GM21576 (cell line): ENCODE data around the gene ADAMTSL2.
"Not testable (repeated sequence)": the region's sequence is repeated elsewhere in the genome, so short reads cannot be mapped to it uniquely, and the experiment has no call there.

Experiments used
- ATAC-seq: cut with Tn5 transposase; IDR thresholded peaks from one replicate; pipeline ENCODE4 v1.9.1; 2021; ENCODE audit warnings: mild to moderate bottlenecking, moderate library complexity; ENCODE audit not compliant: unreplicated experiment

Gene ADAMTSL2

DNA sequence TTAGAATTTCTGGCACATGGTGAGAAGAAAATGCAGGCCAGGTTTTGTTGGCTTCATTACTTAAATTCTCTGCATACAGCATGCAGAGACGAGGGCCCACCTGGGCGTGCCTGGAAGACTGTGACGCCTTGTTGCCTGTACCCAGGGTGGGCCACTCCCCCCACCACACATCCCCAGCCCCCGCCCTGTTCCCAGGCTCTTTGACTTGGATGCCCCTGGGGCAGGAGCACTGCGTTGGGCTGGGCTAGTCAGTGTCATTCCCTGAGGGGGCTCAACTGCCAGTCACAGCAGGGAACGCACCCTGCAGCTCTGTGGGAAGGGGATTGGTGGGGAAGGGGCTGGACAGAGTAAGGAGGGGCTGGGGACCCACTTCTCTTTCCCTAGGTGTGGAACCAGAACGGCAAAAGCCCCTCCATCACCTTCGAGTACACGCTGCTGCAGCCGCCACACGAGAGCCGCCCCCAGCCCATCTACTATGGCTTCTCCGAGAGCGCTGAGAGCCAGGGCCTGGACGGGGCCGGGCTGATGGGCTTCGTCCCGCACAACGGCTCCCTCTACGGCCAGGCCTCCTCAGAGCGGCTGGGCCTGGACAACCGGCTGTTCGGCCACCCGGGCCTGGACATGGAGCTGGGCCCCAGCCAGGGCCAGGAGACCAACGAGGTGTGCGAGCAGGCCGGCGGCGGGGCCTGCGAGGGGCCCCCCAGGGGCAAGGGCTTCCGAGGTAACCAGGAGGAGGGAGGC is 19.6 kb downstream of the ADAMTSL2 start:
- no peak for ATAC-seq

DNA sequence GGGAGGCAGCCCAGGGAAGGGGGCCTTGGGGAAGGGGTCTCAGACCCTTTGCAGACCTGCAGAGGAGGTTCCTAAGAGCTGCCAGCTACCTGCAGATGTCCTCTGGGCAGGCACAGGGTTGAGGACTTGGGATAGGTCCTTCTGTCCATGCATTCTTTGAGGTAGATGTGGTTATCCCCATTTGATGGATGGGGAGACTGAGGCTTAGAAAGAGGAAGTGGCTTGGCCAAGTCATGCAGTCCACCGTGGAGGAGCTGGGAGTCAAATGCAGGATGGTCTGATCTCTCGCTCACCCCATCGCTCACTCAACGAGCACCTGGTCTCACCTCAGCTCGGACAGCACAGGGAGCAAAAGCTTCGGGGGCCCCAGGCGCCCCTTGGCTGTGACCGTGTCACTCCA is 20.2 kb downstream of the ADAMTSL2 start:
- ATAC-seq: no peak

DNA sequence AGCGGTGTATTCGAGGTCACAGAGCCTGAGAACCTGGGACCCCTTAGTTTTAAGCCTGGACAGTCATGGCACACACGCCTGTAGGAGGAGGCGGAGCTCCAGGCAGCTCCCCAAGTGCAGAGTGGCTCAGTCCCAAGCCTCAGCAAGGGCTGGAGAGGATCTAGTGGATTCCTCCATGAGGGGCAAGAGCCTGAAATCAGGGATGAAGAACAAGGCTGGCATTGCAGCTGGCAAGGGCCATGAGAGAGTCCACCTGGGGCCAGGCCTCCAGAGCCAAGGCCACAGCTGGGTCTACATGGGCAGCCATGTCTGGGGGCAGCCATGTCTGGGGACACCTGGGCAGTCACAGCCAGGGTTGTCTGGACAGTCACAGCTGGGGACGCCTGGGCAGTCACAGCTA is 21.9 kb downstream of the ADAMTSL2 start:
- ATAC-seq: no peak

DNA sequence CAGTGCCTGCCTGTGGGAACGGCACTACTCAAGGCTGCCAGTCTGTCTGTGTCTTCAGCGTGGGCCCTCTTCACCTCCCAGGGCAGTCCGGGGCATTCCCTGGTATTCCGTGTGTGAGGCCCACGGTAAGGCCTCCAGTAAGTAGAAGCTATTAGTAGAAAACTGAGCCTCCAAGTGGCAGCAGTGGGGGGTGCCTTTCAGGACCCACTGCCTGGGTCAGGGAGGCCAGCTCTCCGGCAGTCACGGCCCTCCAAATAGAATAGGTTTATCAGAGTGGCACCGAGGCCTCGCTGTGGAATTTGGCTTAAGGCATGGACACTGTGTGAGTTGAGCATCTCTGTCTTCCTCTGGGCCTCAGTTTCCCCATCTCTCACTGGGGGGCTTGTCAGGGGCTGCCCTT is 23.1 kb downstream of the ADAMTSL2 start:
- ATAC-seq: no peak

DNA sequence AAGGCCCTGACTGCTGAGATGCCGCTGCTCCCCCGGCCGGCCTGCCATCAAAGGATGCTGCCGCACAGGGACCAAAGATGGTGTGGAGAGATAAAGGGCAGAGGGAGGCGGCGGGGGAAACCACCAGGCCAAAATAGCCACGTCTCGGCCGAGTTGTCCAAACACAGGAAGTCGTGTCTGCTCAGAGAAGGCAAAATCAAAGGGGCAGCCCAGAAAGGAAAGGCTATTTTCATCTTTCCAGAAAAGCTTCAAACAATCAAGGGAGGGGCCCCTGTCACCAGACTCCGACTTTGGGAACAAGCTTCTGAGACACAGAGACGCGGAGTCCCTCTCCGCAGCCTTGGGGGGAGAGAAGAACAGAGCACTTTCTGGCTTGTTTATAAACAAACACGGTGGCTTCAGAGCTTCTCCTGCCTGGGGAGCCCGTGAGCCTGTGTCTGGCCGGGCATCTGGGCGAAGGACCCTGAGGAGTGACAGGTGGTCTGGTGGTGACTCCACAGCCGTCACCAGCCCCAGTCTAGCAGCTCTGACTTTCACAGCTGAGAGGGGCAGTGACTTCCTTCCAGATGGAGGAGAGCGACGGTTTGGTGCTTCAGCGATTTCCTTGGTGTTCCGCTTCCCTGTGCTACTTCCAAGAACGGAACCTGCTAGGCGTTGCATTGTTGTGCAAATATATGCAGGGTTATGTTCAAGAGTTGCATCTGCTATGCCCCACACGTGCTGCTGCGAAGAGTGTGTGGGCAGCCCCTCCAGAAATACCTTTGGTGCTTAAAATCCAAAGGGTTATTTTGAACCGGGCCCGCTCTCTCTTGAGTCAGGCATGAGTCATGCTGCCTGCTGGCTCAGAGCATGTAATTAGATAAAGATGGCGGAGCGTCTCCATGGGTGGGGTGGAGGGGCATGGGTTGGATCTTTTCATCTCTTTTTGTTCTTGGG is 24.0 kb downstream of the ADAMTSL2 start:
- peak; percentile 41 for ATAC-seq

DNA sequence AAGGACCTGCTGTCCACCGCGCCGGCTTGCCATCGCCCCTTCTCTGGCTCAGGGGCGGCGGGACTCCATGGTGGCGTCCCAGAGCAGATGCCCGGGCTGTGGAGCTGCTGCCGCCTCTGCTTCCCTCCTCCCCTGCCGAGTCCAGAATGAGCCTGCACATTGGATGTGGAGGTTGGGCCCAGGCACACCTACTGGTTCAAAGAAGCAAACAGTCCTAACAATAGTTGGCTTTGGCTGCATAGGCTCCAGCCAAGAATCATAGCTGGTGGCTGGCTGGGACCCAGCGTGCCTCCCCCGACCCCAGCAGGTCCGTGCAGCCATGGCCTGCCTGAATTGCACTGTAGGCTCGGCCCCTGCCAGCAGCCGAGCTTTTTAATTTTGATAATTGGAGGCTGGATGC is 25.8 kb downstream of the ADAMTSL2 start:
- no peak for ATAC-seq

DNA sequence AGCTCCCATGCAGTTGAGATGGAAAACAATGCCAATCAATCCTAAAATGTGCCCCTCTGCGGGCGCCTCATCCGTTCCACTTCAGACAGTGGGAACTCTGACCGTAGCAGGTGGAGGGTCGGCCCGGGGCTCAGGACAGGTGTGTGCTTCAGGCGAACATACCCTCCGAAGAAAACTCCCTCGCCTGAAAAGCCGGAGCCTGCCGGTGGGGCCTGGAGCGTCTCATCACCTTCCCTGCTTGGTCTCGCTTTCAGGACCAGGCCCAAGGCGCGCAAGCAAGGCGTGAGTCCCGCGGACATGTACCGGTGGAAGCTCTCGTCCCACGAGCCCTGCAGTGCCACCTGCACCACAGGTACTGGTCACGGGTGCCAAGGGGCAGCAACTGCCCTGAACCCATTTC is 26.4 kb downstream of the ADAMTSL2 start:
- no peak for ATAC-seq

DNA sequence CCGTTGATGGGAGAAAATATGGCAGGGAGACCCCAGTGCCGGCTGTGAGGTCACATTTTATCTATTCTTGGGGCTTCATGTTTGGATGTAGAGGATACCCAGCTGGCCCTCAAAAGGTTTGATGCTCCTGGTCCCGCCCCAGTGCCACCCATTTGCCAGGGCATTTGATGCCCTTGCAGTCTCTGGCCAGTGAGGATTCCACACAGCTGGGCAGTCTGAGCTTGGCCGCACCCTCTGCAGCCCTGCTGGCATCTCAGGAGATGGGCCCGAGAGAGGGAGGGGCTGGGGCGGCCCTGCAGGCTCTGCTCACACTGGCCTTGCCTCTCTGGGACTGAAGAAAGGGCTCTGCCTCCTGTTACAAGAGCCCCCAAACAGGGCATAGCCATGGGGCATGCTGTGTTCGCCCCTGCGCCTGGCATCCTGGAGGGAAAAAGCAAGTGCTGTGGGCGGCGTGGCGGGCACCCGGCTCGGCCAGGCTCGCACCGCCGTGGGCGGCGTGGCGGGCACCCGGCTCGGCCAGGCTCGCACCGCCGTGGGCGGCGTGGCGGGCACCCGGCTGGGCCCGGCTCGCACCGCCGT is 27.6 kb downstream of the ADAMTSL2 start:
- ATAC-seq: no peak

DNA sequence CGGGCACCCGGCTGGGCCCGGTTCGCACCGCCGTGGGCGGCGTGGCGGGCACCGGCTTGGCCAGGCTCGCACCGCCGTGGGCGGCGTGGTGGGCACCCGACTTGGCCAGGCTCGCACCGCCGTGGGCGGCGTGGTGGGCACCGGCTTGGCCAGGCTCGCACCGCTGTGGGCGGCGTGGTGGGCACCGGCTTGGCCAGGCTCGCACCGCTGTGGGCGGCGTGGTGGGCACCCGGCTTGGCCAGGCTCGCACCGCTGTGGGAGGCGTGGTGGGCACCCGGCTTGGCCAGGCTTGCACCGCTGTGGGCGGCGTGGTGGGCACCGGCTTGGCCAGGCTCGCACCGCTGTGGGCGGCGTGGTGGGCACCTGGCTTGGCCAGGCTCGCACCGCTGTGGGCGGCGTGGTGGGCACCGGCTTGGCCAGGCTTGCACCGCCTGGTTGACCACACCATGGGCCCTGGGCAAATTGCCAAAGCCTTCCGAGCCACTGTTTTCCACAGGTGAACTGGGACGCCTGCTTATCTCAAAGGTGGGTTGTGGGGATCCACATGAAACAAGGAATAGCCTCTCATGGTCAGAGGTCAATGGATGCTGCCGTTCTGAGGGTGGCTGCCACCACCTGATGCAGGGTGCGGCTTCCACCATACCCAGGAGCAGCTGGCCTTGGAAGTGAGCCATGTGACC is 28.2 kb downstream of the ADAMTSL2 start:
- no peak for ATAC-seq

DNA sequence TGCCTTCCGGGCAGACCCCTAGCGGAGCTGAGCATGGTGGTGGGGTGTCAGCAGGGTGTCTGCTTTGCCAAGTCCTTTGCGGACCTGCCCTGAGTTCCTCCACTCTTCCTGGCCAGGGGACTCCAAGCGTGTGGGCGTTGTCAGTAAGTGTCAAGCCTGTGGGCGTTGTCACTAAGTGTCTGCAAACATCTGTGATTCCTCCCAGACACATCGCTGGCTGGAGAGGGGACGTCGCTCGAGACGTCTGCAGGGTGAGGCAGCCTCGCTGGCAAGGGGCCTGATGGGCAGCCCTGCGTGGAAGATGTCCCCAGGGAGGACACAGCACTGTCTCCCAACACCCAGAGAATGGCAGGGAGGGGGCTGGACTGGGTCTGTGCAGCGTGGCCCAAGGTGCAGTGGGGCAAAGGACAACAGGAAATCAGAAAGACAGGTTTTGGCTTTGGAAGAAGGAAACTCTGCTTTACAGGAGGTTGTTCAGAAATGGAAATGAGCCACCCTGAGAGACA is 28.8 kb downstream of the ADAMTSL2 start:
- ATAC-seq: no peak

DNA sequence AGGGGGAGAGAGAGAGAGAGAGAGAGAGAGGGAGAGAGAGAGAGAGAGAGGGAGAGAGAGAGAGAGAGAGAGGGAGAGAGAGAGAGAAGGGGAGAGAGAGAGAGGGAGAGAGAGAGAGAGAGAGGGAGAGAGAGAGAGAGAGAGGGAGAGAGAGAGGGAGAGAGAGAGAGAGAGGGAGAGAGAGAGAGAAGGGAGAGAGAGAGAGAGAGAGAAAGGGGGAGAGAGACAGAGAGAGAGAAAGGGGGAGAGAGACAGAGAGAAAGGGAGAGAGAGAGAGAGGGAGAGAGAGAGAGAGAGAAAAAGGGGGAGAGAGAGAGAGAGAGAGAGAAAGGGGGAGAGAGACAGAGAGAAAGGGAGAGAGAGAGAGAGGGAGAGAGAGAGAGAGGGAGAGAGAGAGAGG is 29.3 kb downstream of the ADAMTSL2 start:
- not testable (repeated sequence) for ATAC-seq

DNA sequence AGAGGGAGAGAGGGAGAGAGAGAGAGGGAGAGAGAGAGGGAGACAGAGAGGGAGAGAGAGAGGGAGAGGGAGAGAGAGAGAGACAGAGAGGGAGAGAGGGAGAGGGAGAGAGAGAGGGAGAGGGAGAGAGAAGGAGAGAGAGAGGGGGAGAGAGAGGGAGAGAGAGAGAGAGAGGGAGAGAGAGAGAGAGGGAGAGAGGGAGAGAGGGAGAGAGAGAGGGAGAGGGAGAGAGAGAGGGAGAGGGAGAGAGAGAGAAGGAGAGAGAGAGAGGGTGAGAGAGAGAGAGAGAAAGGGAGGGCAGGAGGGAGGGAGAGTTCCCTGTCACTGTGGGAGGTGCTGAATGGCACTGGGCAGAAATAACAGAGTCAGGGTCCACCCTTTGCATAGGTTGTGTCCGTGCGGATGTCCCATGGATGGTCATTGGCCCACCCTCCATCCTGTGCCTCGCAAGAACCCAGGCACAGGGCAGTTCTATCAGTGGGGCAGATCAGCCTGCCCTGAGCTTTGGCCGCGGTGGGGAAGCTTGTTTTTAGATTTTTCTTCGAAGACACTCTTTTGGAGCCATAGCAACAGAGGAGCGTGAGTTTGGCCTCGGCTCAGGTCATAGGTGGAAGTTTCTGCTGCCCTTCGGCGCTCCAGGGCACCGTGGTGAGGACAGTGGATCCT is 30.1 kb downstream of the ADAMTSL2 start:
- ATAC-seq: no peak

DNA sequence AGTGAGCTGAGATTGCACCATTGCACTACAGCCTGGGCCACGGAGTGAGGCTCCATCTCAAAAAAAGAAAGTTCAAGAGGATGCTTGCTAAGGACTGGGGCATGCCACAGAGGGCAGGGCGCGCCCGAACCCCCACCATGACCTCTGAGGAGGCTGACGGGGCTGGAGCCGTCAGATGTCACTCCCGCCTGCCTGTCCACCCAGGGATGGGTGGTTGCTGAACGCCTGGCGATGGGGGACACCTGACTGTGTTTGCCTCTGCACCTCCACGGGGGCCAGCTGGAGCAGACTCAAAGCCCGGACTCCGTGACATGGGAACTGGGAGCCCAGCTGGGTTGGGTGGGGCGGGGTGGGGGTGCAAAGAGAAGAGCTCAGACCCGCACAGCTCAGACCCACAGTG is 31.9 kb downstream of the ADAMTSL2 start:
- ATAC-seq: no peak

DNA sequence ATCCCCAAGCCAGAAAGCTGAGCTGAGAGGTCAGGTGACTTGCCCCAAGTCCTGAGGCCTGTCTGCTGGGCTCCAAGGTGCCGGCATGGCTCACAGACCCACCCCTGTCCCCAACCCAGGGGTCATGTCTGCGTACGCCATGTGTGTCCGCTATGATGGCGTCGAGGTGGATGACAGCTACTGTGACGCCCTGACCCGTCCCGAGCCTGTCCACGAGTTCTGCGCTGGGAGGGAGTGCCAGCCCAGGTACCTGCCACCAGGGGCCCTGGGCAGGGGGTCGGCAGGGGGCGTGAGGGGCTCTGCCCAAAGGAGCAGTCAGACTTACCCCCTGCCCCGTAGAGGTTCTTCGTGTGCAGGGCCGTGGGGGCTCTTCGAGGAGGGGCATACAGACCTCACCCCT is 32.3 kb downstream of the ADAMTSL2 start:
- ATAC-seq: no peak

DNA sequence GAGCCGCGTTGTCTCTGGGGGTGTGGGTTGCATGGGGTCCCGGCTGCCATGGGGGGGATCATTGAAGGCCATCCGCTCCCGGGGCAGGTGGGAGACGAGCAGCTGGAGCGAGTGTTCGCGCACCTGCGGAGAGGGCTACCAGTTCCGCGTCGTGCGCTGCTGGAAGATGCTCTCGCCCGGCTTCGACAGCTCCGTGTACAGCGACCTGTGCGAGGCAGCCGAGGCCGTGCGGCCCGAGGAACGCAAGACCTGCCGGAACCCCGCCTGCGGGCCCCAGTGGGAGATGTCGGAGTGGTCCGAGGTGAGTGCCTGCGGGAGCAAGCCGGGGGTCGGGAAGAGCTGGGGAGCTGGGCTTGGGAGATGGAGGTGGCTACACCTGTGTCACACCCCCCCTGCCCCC is 33.7 kb downstream of the ADAMTSL2 start:
- ATAC-seq: no peak

DNA sequence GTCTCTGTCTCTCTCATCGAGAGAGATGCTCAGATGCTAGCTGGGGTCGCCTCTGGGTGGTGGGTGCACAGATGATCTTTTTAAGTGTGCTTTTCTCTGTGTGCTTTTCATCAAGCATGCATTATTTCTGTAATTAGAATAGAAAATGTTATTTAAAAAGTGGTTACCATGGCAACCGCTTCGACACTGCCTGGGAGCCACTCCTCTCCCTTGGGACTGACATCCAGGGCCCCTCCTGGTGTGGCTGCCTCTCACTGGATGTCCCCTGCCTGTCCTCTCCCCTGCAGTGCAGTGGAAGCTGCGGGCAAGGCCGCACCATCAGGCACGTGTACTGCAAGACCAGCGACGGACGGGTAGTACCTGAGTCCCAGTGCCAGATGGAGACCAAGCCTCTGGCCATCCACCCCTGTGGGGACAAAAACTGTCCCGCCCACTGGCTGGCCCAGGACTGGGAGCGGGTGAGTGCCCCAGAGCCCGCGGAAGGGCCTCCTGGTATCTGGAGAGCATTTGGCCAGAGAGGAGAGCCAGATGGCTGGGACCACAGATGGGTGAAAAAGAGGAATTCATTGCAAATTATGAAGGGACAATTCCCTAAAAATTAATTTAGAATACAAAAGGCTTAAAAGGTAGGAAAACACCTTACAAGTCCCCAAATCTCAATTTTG is 34.7 kb downstream of the ADAMTSL2 start:
- no peak for ATAC-seq

DNA sequence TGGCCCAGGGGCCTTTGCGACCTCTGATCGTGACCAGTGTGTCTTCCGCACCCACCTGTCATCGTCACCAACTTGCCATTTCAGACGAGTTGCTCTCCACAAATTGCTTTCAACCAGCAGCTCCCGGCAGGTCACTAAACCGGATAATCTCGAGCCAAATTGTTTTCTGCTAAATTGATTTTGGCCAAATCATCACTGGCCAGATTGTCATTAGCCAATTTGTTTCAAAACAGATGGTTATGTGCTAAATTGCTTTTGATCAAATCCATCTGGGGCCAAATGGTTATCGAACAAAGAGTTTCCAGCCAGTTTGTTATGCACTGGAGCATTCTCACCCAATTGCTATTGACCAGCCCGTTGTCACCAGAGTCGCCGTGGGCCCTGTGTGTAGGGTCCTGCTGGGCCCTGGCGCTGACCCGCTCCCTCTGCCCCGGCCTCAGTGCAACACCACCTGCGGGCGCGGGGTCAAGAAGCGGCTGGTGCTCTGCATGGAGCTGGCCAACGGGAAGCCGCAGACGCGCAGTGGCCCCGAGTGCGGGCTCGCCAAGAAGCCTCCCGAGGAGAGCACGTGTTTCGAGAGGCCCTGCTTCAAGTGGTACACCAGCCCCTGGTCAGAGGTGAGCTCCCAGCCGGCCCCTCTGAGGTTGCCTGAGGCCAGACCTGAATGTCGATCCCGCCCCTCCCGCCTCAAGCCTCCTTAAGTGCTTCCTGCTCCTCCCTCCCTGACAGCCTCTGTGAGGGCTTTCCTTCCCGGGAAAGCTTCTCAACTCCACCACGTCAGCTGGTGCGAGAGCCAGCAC is 35.6 kb downstream of the ADAMTSL2 start:
- no peak for ATAC-seq

DNA sequence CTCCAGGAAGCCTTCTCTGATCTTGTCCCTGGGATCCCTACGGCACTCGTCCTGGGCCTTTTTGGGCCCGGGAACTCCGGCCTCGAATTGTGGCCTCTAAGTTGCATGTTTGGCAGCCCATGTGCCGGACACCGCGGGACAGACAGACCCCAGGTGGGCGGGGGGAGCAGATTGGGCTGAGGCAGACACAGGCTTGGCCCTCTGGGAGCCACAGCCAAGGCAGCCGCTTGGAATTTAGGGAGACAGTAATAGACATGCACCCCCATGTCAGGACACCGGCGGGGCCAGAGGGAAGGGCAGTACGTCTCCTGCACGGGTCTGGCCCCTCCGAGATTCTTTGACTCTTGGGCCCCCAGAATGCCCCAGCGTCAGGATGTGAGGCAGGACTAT is 36.2 kb downstream of the ADAMTSL2 start:
- no peak for ATAC-seq

DNA sequence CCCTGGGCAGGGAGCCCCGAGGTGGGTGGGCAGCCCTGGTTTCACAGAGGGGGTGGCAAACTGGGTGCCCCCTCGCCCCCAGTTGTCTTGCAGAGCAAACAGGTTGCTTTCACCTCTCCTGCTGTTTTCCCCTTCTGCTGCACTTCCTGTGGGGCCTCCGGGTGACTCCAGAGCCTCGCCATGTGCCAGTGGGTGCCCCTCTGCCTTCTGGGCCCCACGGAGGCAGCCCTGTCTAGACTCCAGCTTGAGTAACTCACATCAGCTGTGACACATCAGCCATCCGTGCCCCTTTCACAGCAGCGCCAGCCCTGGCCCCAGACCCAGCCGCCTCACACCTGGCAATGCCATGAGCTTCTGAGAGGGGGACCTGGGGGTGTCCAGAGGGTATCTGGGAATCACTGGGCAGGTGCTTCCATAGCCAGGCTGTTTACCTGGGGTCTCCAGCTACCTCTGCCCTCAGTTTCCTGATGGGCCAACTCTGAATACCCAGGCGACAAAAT is 36.9 kb downstream of the ADAMTSL2 start:
- ATAC-seq: no peak
